HepG2 (cell line): ENCODE measurements around the gene CEP83. TPM values are rescaled to one million over a fixed set of nuclear protein-coding genes. Genes with fewer than 3 reads are reported as not detected.

Experiments used
- ATAC-seq: fragments of 200-7000 bp; cut with Tn5 transposase; 3 replicates; pipeline ENCODE4 v1.9.1; 2020; ENCODE audit warnings: mild to moderate bottlenecking, moderate library complexity
- BruUV-seq: library from RNA; stranded (reverse); fragments of 400-500 nt; replicated peaks from 2 replicates; lab custom pipeline; 2021; lab: Mats Ljungman, UMichigan
- CTCF ChIA-PET: fragments of 300-600 bp; formaldehyde crosslinking; extraction: SDS; loops from one replicate; lab custom pipeline; 2021; ENCODE audit warnings: low total read pairs, inconsistent platforms, low intra/inter-chr PET ratio; lab: Yijun Ruan, JAX
- POLR2A ChIA-PET: fragments of 350-600 bp; sonication (Branson Sonifier 250); formaldehyde crosslinking; loops from one replicate; lab custom pipeline; 2020; ENCODE audit warnings: antibody characterized with exemption, inconsistent platforms; lab: Yijun Ruan, JAX
- DNase-seq: peaks from one replicate; pipeline ENCODE4 v3.0.0-alpha.2; 2015; ENCODE audit warnings: low spot score
- FAIRE-seq: peaks from 3 replicates; lab custom pipeline; 2011; peaks lifted over from hg19 to GRCh38; lab: Jason Lieb, UNC
- H2AFZ ChIP-seq: one replicate; pipeline ENCODE4 v1.6.1; 2011; ENCODE audit warnings: low read length, inconsistent platforms
- H3K27ac ChIP-seq: fragments of 300-600 bp; 3 replicates; pipeline ENCODE4 v1.8.0; 2011; ENCODE audit warnings: mixed run types, mild to moderate bottlenecking, mixed read lengths, low read length, inconsistent platforms; ENCODE audit not compliant: insufficient read depth; ENCODE audit errors: extremely low read length
- H3K27me3 ChIP-seq, 2 experiments: fragments of 200-600 bp in 1 of 2; 2 replicates in 1 of 2; 3 replicates in 1 of 2; pipeline versions ENCODE4 v1.6.0 to v1.8.0; 2011; ENCODE audit warnings: low read length in 2 of 2, mild to moderate bottlenecking in 2 of 2, moderate library complexity in 2 of 2, inconsistent platforms in 1 of 2; ENCODE audit not compliant: insufficient read depth in 2 of 2, control insufficient read depth in 1 of 2
- H3K36me3 ChIP-seq, 2 experiments: fragments of 200-600 bp in 1 of 2; replicated peaks in 1 of 2; 2 replicates in 1 of 2; 3 replicates in 1 of 2; pipeline versions ENCODE4 v1.5.1 to v1.8.0; 2011; ENCODE audit warnings: low read length in 2 of 2, inconsistent platforms in 1 of 2; ENCODE audit not compliant: insufficient read depth in 2 of 2, control insufficient read depth in 1 of 2
- H3K4me1 ChIP-seq: 2 replicates; pipeline ENCODE4 v1.5.1; 2012; ENCODE audit warnings: low read length, inconsistent platforms; ENCODE audit not compliant: insufficient read depth
- H3K4me2 ChIP-seq: 2 replicates; pipeline ENCODE4 v1.6.0; 2011; ENCODE audit warnings: low read depth, low read length, inconsistent platforms
- H3K4me3 ChIP-seq, 3 experiments: fragments of 200-600 bp in 1 of 3; sonication (generic), shearing (Covaris generic) in 1 of 3; replicated peaks in 1 of 3; 2 replicates each; pipeline ENCODE4 v1.5.1; 2011 to 2016; ENCODE audit warnings: low read length in 3 of 3, inconsistent platforms in 2 of 3, low read depth in 2 of 3, mild to moderate bottlenecking in 2 of 3, control low read depth in 1 of 3, mixed read lengths in 1 of 3; ENCODE audit not compliant: insufficient read depth in 1 of 3
- H3K79me2 ChIP-seq: one replicate; pipeline ENCODE4 v1.6.1; 2011; ENCODE audit warnings: low read length, inconsistent platforms; ENCODE audit not compliant: insufficient read depth
- H3K9ac ChIP-seq: 2 replicates; pipeline ENCODE4 v1.6.0; 2011; ENCODE audit warnings: mild to moderate bottlenecking, low read depth, low read length, inconsistent platforms; ENCODE audit not compliant: insufficient read depth
- H3K9me3 ChIP-seq: 2 replicates; pipeline ENCODE4 v1.5.1; 2012; ENCODE audit warnings: mild to moderate bottlenecking, low read length
- H4K20me1 ChIP-seq: 2 replicates; pipeline ENCODE4 v1.6.0; 2011; ENCODE audit warnings: inconsistent platforms, mild to moderate bottlenecking, low read length, moderate library complexity; ENCODE audit not compliant: insufficient read depth
- ATF1 ChIP-seq: IDR thresholded peaks from 2 replicates; pipeline ENCODE4 v1.6.1; 2016; ENCODE audit warnings: mild to moderate bottlenecking, control low read depth
- CBX2 ChIP-seq, 2 experiments: fragments of 200-600 bp in 1 of 2; sonication (generic); formaldehyde crosslinking in 1 of 2; IDR thresholded peaks; 2 replicates each; pipeline versions ENCODE4 v1.7.0 to v1.8.1; 2018 to 2022; ENCODE audit warnings: low read depth in 2 of 2, low read length in 1 of 2, mild to moderate bottlenecking in 1 of 2, missing genetic modification reagents in 1 of 2
- ELK4 ChIP-seq: sonication (generic); formaldehyde crosslinking; IDR thresholded peaks from 2 replicates; pipeline ENCODE4 v1.9.0; 2021; ENCODE audit warnings: missing genetic modification reagents, borderline replicate concordance
- GABPA ChIP-seq, 2 experiments: IDR thresholded peaks; 2 replicates each; pipeline ENCODE4 v1.6.1; 2011 to 2016; ENCODE audit warnings: low read depth in 2 of 2, low read length in 1 of 2, missing biosample characterization in 1 of 2, missing genetic modification characterization in 1 of 2
- HDAC6 ChIP-seq: fragments of 200-600 bp; sonication (generic); IDR thresholded peaks from 2 replicates; pipeline ENCODE4 v1.7.0; 2017; ENCODE audit warnings: mild to moderate bottlenecking, antibody characterized with exemption, low read length, low read depth
- IRX3 ChIP-seq: sonication (generic); formaldehyde crosslinking; IDR thresholded peaks from 2 replicates; pipeline ENCODE4 v1.8.1; 2023; ENCODE audit warnings: mild to moderate bottlenecking, low read depth, missing genetic modification reagents, borderline replicate concordance
- MNT ChIP-seq: fragments of 450-650 bp; IDR thresholded peaks from 2 replicates; pipeline ENCODE4 v1.6.1; 2016
- TBX3 ChIP-seq: fragments of 450-650 bp; IDR thresholded peaks from 2 replicates; pipeline ENCODE4 v1.6.1; 2017; ENCODE audit warnings: antibody characterized with exemption, mild to moderate bottlenecking, inconsistent platforms, borderline replicate concordance
- ZBTB1 ChIP-seq: sonication (generic); formaldehyde crosslinking; IDR thresholded peaks from 2 replicates; pipeline ENCODE4 v1.4.0; 2020; ENCODE audit warnings: missing genetic modification reagents, borderline replicate concordance
- ZNF251 ChIP-seq: sonication (generic); formaldehyde crosslinking; IDR thresholded peaks from 2 replicates; pipeline ENCODE4 v1.9.0; 2021; ENCODE audit warnings: mild to moderate bottlenecking, missing genetic modification reagents
- ZNF460 ChIP-seq: sonication (generic); formaldehyde crosslinking; IDR thresholded peaks from 2 replicates; pipeline ENCODE4 v1.5.1; 2020; ENCODE audit warnings: missing genetic modification reagents, mild to moderate bottlenecking, borderline replicate concordance
- ZNF605 ChIP-seq: sonication (generic); formaldehyde crosslinking; IDR thresholded peaks from 2 replicates; pipeline ENCODE4 v1.8.0; 2022; ENCODE audit warnings: mild to moderate bottlenecking, missing genetic modification reagents
- WGBS: methylation state at CpG from one replicate; pipeline ENCODE4 v1.1.6; 2017; ENCODE audit warnings: low lambda C conversion rate; 5-methylcytosine and 5-hydroxymethylcytosine counted together
- in situ Hi-C: cut with HindIII; loops from 2 replicates; pipeline ENCODE4 v1.10.0; 2017; ENCODE audit warnings: low pct_unique_long_range_greater_than_20kb; ENCODE audit not compliant: extremely low pct_ligation_motif_present
- intact Hi-C: fragments of 100-400 bp; cut with micrococcal nuclease; formaldehyde crosslinking; loops from one replicate; pipeline ENCODE4 v1.10.0; 2022; ENCODE audit not compliant: unreplicated experiment
- polyA plus RNA-seq, 8 experiments: library from polyadenylated mRNA; depleted of rRNA in 3 of 8; stranded (reverse) in 7 of 8; unstranded in 1 of 8; fragments of >200 nt; fragmentation: Illumina TruSeq in 4 of 8; extraction: Trizol in 4 of 8; gene quantifications; 2 replicates each; pipeline versions ENCODE4 v1.2.1 to v1.2.3, GENCODE V29; 2011 to 2016; ENCODE audit warnings: low read depth in 4 of 8, missing spikeins in 1 of 8, mixed read lengths in 1 of 8; ENCODE audit not compliant: insufficient read depth in 1 of 8
- total RNA-seq, 5 experiments: library from RNA; depleted of rRNA; stranded (reverse); fragments of >200 nt; fragmentation: Illumina TruSeq; extraction: Trizol; gene quantifications; 2 replicates each; pipeline ENCODE4 v1.2.3, GENCODE V29; 2016; ENCODE audit warnings: low read depth in 1 of 5
- TF ChIP-seq, protein P1 (sequence below): sonication (generic); formaldehyde crosslinking; IDR thresholded peaks from 2 replicates; pipeline ENCODE4 v1.5.0; 2020; ENCODE audit warnings: missing genetic modification reagents
- TF ChIP-seq, protein P2 (sequence below): sonication (generic); formaldehyde crosslinking; IDR thresholded peaks from 2 replicates; pipeline ENCODE4 v1.5.1; 2020; ENCODE audit warnings: mild to moderate bottlenecking, missing genetic modification reagents

Gene CEP83
- total and polyA plus RNA-seq, 2 of the 13 experiments (the other 11 are each of a cell fraction or from before 2014, with no cell fraction given) = 6.2 to 19.2 TPM

DNA sequence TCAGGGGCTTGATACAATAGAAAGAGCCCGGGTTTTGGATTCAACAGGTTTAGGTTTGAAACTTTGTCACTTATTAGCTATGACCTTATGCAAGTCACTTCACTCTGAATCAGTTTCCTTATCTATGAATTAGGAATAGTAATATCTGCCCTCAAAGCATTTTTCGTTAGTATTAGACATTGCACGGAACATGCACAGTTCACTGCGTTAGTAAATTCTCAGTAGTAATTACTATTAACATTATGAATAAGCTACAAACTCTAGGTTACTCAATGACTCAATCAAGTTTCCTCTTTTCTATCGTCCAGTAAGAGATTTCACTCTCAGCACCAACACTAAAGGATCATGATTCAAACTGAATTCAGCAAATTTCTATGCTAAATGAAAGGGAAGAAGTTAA lies 150.3 kb downstream of the CEP83 start (continued):
- TF ChIP-seq, protein P1, sequence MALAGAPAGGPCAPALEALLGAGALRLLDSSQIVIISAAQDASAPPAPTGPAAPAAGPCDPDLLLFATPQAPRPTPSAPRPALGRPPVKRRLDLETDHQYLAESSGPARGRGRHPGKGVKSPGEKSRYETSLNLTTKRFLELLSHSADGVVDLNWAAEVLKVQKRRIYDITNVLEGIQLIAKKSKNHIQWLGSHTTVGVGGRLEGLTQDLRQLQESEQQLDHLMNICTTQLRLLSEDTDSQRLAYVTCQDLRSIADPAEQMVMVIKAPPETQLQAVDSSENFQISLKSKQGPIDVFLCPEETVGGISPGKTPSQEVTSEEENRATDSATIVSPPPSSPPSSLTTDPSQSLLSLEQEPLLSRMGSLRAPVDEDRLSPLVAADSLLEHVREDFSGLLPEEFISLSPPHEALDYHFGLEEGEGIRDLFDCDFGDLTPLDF (CRISPR knock-in tag) = no peak
- TF ChIP-seq MNT (no peak), ZBTB1 (no peak), ATF1 (CRISPR knock-in tag) (no peak), ZNF605 (CRISPR knock-in tag) (no peak), GABPA (IDR thresholded peaks at IDR 0.05; ENCODE audit: low read depth, low read length) (no peak), GABPA (CRISPR knock-in tag; IDR thresholded peaks at IDR 0.05; ENCODE audit: low read depth) (no peak), CBX2 (IDR thresholded peaks at IDR 0.05; ENCODE audit: low read depth, low read length) (no peak), CBX2 (CRISPR knock-in tag; IDR thresholded peaks at IDR 0.05; ENCODE audit: low read depth) (no peak)

DNA sequence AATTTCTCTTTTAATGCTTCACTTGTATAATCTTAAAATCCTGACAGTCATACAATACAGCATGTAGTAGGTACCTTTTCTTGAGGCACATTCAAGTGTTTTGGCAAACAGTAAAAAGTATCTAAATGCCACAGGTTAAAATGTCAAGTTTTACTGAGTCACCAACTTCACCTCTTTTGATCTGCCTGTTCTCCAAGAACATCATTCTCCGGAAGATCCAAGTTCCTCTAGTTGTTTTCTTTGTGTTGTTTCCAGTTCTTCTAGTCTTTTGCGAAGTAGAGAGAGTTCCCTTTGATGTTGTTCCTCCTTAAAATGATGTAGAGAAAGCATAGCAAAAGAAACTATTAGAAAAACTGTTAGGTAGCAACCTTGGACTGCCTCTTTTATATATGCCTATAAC lies 151.1 kb downstream of the CEP83 start:
- DNase-seq = no peak
- H3K9me3 ChIP-seq = no peaks in the 10 kb centered on the region
- H2AFZ ChIP-seq = no peak overlapping the region
- peaks cover 14 to 23% of the 10 kb centered on the region in 2 experiments; a peak in 4 of 5 replicates for H3K36me3 ChIP-seq
- no peak overlapping the region for H3K4me2 ChIP-seq
- H3K27me3 ChIP-seq = no peaks in the 10 kb centered on the region
- no peak for FAIRE-seq
- CTCF ChIA-PET = no interaction called here
- BruUV-seq = no TSS peak
- no peak overlapping the region for H3K9ac ChIP-seq
- no peak overlapping the region for H3K4me3 ChIP-seq
- POLR2A ChIA-PET = no interaction called here
- H3K4me1 ChIP-seq = peaks cover 20% of the 10 kb centered on the region
- in situ Hi-C loops (no loop called here), intact Hi-C loops (loop anchor here (10.0 kb wide), 2 partner anchors 164 to 226 kb away; partner anchors contain the start of gene PLXNC1)
- no peaks in the 10 kb centered on the region for H3K79me2 ChIP-seq
- H3K27ac ChIP-seq = no peak overlapping the region
- no peak for ATAC-seq
- WGBS = 95% methylated on average over 2 of the region's 2 CpGs
- no peaks in the 10 kb centered on the region for H4K20me1 ChIP-seq
- TF ChIP-seq IRX3 = no peak
- TF ChIP-seq HDAC6 = no peak
- TF ChIP-seq ZNF460 = no peak
- TF ChIP-seq, protein P2, sequence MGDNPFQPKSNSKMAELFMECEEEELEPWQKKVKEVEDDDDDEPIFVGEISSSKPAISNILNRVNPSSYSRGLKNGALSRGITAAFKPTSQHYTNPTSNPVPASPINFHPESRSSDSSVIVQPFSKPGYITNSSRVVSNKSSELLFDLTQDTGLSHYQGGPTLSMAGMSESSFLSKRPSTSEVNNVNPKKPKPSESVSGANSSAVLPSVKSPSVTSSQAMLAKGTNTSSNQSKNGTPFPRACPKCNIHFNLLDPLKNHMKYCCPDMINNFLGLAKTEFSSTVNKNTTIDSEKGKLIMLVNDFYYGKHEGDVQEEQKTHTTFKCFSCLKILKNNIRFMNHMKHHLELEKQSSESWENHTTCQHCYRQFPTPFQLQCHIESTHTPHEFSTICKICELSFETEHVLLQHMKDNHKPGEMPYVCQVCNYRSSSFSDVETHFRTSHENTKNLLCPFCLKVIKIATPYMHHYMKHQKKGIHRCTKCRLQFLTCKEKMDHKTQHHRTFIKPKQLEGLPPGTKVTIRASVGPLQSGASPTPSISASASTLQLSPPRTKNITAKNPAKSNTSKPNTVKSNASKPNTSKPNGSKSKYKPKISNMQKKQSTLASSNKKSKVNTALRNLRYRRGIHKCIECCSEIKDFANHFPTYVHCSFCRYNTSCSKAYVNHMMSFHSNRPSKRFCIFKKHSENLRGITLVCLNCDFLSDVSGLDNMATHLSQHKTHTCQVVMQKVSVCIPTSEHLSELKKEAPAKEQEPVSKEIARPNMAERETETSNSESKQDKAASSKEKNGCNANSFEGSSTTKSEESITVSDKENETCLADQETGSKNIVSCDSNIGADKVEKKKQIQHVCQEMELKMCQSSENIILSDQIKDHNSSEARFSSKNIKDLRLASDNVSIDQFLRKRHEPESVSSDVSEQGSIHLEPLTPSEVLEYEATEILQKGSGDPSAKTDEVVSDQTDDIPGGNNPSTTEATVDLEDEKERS (CRISPR knock-in tag) = no peak
- TF ChIP-seq ELK4 (CRISPR knock-in tag) = no peak
- no peak for TF ChIP-seq ZNF251
- TF ChIP-seq TBX3 = no peak
